ENCODE results near the gene MAL. TPM values are rescaled to one million over a fixed set of nuclear protein-coding genes. Genes with fewer than 3 reads are reported as not detected.

Gene MAL
- 100 to 1,000 TPM in 3 of 4 donors, 1 to 10 TPM in 1; 6.3 to 361 (median 310) TPM for polyA plus RNA-seq (ENCODE audit: insufficient read length in 4 of 4)

DNA sequence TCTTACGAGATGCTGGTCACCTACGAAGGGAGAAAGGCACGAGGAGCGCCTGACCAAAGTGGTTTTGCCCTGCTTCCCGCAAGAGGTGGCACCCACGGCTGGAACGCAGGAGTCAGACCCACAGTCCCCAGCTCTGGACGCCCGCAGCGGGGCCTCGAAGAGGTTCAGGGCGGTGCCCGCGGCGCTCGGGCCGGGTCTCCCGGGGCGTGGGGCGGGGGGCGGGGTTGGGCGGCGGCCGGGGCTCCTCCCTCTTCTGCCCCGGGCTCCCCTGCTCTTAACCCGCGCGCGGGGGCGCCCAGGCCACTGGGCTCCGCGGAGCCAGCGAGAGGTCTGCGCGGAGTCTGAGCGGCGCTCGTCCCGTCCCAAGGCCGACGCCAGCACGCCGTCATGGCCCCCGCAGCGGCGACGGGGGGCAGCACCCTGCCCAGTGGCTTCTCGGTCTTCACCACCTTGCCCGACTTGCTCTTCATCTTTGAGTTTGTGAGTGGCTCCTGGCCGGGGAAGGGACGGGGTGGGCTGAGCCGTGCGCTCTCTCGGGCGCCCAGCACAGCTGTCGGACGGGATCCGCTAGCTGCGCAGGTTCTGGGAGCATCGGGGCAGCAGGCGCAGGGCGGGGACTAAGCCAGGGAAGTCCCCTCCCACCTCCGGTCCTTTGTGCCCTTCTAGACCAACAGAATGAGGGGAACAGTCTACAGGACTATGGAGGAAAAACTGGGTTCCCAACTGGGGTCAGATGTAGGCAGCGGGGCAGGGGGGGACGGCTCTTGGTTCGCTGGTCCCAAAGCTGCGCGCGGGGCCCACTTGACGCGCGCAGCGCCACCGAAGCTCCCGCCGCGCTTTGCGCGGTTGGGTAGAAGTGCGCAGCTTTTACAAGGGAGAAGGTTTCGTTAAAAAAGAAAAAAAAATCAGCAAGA lies at the start of gene MAL:
TSS of gene MAL (plus strand) at position 303 of the 914 bp plus-strand sequence. CDS start at position 388, 85 bp downstream.
- DNase-seq (ENCODE audit: low read depth in 4 of 4, low spot score in 3 of 4): no peak

DNA sequence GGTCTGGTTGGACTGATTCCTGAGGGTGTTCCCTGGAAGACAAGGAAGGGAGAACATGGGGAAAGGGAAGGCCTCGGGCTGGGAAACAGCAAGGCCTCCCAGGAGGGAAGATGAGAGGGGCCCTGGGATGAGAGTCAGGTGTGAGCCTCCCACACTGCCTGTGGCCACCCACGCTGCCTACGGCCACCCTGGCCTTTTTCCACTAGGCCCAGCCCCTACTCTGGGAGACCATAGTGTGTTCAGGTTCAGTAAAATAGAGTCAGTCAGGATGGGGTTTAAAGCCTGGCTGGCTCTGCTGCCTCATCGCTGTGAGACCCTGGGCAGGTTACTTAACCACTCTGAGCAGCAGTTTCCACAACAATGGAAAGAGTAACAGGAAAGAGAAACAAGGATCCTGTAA lies 47.7 kb upstream of the MAL start:
- DNase-seq (ENCODE audit: low read depth in 4 of 4, low spot score in 3 of 4): no peak

DNA sequence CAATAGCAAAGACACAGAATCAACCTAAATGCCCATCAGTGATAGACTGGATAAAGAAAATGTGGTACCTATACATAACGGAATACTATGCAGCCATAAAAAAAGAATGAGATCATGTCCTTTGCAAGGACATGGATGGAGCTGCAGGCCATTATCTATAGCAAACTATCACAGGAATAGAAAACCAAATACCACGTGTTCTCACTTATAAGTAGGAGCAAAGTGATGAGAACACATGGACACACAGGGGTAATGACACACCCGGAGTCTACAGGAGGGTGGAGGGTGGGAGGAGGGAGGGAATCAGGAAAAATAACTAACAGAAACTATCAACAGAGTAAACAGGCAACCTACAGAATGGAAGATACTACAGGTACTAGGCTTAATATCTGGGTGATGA lies 46.6 kb upstream of the MAL start:
- no peak for DNase-seq (ENCODE audit: low read depth in 4 of 4, low spot score in 3 of 4)

DNA sequence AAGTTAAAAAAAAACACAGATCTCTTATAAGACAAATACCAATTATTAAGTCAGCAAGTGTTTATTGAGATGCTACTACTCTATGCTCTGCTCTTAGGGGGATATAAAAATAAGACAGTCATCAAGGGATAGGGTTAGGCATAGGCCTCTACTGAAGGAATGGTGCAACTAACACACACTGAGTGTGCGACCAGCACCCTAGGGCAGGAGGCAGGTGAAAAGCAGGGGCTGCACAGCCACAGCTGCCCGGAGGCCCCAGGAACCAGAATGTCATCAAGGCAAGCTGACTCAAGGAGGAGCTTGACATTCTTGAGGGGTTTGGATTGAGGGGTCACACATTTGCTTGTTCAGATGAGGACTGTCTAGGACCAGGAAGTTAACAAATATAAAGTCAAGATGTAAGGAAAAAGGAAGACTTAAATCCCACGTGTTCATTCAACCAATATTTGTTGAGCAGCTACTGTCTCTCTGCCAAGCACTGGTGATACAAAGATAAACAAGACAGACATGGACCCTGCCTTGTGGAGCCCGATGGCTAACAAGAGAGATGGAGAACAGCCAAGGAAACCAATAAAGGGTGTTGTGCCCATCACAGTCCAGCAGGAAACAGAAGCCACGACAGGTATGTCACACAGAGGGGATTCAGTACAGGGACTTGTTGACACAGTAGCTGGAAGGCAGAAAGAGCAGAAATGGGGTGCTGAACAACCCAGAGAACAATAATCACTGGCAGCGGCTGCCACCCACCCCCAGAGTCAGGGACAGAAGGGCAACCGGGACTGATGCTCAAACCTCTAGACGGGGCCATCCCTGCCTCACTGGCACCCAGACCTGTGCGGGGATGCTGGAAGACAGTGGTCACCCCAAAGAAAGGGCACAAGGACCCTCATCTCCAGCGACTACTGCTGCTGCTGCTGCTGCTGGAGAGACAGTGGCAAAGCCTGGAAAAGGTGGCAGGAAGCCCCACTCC lies 45.8 kb upstream of the MAL start:
- no peak for DNase-seq (ENCODE audit: low read depth in 4 of 4, low spot score in 3 of 4)

DNA sequence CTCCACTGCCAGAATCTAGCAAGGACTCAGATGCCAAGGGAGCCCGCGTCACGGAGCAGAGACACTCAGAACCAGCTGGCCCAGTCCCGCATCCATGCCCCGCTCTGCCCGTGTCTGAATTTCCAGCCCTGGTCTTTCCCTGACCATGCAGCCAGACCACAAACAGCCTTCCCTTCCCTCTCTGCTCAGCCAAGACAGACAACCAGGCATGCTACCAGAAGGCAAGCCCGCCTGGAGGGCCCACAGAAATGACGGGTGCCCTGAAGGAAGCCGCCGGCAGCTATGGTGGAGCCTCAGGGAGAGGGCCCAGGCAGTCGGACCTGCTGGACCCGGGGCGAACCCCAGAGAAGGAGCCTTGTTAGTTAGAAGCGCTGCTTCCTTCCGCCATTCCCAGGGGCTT lies 45.1 kb upstream of the MAL start:
- no peak for DNase-seq (ENCODE audit: low read depth in 4 of 4, low spot score in 3 of 4)

DNA sequence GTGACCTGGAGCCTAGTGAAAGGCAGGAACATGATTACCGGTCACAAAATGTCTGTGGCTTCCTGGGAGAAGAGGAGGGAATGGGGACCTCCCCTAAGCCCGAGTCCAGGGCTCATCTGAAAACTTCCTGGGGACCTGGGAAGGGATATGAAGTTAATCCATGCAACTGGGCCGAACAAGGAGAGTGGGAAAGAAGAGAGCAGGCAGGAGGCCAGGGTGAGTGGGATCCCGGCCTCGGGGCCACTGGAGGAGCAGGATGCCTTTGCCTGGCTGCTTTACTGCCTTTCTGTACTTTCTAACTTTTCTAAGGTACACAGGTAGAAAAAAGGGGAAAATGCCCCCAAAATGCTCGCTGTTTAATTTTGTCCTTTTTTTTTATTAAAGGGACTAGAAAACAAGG lies 43.4 kb upstream of the MAL start:
- no peak for DNase-seq (ENCODE audit: low read depth in 4 of 4, low spot score in 3 of 4)

DNA sequence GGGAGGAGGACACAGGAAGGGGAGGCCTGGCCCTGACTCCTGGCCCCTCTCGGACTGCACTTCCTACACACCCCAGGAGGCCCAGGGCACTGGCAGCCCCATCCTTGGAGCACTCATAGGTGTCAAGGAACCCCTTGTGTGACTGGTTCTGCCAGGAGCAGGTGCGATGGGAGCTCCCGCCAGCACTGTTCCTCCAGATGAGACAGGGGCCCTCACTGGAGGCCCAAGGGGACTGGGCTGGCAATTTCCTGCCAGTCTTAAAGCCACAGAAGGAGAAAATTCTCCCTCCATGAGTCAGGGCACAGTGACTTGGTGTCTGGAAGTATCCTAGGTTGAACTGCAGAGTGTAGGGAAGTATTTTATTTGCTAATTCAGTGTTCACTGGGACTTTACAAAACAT lies 42.8 kb upstream of the MAL start:
- DNase-seq (ENCODE audit: low read depth in 4 of 4, low spot score in 3 of 4): no peak

DNA sequence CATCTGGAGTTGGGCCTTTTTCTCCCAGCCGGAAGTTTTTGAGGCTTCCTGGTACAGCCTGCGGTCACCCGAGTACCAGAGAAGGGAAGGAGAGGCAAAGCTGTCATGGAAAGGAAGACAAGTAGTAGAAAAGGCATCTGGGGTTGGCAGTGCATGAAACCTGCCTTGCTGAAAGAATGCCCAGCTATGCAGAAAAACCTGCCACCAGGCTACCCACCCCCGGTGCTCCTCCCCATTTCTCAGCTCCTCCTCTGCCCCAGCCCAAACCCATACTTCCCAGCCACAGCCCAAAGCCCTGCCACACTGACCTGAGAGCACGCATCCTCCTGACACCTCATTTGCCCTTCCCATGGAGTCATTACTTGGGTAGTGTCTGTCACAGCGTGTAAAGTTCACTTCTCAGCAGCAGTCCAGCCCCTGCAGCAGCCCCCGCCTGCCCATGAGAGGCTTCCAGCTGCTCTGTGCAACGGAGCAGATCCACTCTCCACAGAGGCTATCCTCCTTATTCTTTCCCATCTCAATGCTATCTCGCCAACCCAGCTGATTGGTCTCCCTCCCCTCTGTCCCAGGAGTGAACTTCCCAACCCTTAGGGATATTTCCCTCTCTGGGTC lies 40.4 kb upstream of the MAL start:
- DNase-seq (ENCODE audit: low read depth in 4 of 4, low spot score in 3 of 4): no peak

DNA sequence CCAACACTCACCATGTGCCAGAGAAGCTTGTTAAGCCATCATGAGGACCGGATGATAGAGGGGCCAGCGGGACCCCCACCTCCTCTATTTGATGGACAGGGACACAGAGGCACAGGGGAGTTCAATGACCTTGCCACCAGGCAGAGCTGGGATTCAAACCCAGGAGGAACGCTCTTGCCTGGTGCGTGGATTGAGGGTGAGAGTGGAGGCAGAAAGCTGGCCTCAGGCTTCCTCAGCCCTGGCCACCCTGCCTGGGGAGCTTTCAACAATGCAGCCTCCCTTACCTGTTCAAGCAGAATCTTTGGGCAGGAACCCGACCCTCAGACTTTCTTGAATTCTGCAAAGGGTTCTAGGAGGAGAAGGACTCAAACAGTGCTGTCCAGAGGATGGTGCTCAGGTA lies 39.9 kb upstream of the MAL start:
- no peak for DNase-seq (ENCODE audit: low read depth in 4 of 4, low spot score in 3 of 4)

DNA sequence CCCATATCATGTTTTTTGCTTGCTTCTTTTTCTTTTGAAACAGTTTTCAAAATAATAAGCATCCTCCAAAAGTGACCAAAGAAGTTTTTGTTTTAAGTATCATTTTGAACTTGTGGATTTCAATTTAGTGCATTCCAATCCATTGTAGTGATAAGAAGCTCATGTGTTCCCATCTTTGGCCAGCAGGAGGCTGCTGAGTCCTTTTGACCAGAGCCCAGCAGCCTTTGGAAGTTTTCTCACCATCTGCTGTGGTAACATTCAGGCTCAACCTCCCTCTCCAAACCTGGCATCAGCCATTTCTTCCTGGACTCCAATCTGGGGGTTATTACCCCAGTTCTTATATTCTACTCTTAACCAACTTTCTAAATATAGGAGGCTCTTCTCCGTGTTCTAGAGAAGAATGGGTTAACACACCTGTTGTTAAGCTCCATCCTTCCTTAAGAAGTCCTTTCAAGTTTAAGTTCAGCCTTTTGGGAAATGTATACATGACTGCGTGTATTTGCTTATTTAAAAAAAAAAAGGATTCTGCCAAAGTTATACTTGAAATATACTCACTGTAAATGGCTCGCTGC lies 39.0 kb upstream of the MAL start:
- DNase-seq (ENCODE audit: low read depth in 4 of 4, low spot score in 3 of 4): no peak

DNA sequence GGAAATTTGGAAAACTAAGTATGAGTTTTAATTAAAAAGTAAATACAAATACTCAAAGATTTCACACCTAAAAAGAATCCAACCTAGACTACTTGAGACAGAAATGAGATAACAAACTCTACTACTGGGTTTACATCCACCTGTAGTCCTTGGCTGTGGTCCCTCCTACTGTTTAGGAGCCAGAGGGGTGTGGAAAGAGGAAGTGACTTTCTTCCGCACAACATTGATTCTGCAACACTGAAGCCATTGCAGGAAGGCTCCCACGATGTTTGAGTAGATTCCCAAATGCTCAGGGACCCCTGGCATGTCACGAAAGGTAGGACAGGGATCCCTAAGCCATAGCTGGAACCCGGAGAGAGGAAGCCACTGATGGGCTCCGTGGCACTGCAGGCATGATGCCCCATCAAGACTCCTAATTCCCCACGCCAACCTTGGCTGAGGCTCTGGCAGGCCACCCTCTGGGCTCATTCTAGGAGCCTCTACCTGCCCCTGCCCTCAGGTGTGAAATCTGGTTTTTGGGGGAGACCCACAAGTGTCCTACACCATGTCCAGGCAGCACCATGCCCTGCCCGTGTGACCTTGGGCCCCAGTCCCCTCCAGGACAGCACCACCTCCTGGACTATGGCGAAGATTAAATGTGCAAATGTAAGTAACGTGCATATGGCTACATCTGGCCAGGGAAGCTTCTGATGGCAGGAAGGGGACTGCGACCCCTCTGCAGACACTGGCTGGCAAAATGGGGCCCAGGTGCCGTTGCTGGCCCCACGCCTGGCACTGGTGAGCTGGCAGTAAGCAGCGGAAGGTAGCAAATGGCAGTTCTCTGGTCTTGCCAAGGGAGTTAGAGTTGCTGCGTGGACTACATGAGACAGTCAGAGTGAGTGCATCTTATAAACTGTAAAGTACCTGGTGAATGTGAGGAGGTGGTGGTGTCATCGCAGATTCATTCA lies 38.2 kb upstream of the MAL start:
- DNase-seq (ENCODE audit: low read depth in 4 of 4, low spot score in 3 of 4): no peak

DNA sequence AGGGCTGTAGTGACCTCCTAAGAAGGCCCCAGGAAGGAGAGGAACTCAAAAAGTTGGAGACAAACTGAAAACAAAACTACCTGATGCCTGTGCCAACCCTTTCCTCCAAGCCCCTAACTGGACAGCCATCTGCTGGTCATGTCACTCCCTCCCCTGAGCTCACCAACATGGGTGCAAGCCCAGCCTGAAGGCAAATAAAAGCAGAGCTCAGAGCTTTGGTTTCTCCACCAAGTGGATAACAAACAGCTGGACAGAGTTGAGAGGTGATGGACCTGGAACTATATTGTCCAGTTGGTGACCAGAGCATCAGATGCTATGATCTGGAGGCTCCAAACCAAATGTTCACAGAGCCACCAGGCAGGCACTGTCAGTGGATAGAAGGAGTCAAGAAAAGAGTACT lies 34.6 kb upstream of the MAL start:
- no peak for DNase-seq (ENCODE audit: low read depth in 4 of 4, low spot score in 3 of 4)

DNA sequence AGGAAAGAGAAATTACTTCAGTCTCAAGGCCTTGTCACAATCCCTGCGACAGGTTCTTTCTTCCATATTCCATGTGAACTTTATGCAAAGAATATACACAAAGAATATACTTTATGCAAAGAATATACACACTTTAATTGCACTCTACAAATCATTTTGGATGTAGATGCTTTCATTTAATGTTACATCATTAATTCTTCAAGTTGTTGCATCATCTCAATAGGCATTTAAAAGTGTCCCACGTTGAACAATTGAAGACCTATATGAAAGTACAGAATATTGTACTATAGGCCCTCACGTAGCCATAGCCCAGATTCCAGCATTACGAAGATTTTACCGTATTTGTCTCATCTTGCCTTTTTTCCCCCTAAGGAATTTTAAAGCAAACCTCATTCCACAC lies 33.1 kb upstream of the MAL start:
- no peak for DNase-seq (ENCODE audit: low read depth in 4 of 4, low spot score in 3 of 4)

DNA sequence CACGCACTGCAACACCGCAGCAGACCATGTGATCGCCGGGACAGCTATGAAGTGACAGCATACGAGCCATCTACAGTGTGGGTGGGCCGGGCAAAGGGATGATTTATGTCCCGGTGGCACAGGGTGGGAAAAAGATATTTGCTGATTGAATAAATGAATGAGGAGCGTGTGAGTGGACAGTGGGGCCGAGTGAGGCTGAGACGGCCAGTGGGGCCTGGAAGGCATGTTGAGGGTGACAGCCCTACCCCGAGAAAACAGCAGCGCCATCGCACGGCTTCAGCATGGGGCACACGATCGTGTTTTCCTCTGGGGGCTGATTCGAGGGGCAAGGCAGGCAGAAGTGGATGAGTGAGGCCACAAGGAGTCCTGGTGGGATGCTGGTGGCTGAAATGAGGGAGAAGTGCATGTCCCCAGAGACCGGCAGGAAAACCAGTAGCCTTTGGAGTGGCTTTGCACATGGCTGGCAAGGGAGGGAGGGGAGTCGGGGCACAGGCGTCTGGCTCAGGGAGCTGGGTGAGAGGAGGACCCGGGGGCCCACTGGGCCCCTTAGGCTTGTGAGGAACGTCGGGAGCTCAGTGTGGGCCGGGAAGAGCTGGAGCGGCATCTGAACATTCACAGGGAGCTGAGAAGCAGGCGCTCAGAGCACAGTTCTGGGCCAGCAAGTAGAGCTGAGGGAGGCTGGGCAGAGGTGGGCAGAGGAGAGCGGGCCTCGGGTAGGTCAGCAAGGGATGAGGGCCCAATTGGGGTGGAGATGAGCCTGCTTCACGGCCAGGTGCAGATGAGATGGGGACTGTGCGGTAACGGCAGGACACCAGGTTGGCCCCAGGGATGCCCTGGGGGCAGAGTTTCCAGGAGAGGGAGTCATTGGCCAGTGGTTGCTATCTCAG lies 32.1 kb upstream of the MAL start:
- DNase-seq (ENCODE audit: low read depth in 4 of 4, low spot score in 3 of 4): no peak

DNA sequence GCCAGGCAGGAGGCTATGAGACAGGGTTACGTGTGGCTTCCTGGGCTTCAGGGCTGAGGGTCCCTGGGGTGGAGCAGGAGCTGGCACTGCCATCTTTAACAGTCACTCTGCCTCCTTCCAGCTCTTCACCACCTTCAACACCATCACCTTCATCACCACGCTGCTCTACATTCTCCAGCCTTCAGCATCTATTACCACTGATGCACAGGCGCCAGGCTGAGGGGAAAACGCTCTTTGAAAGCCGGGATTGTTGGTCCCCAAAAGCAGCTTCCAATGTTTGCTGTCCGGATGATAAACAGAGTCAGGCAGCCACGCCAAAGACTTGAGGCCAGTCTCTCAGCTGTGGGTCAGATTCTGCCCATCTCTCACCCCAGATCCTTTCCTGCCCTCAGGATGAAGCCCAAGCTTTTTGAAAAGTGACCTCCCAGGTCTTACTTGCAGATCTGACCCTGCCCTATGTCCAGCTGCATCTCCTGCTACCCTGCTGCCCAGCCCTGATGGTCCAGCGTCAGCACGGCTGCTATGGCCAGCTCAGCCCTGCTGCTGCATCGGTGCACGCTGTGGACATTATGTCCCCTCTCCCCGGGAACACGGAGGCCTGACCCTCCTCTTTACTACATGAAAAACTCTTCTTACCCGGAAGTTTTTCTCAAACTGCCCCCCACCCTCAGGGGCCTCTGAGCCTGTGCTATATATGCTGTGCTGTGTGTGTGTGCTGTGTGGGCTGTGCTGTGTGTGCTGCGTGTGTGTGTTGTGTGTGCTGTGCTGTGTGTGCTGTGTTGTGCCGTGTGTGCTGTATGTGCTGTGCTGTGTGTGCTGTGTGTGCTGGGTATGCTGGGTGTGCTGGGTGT lies 31.2 kb upstream of the MAL start:
- DNase-seq (ENCODE audit: low read depth in 4 of 4, low spot score in 3 of 4): no peak

DNA sequence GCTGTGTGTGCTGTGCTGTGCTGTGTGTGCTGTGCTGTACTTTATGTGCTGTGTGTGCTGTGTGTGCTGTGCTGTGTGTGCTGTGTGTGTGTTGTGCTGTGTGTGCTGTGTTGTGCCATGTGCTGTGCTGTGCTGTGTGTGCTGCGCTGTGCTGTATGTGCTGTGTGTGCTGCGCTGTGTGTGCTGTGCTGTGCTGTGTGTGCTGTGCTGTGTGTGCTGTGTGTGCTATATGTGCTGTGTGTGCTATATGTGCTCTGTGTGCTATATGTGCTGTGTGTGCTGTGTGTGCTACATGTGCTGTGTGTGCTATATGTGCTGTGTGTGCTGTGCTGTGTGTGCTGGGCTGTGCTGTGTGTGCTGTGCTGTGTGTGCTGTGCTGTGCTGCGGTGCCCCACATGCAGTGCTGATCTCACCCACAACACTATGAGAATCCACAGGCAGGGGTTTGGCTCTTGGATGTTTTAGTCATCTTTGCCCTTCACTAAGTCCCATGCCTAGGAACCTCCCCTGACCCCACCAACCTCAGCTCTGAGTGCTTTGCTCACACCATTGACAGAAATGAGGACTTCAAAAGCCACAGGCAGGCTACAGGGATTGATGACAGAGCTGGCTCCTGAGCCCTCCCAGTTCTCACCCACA lies 30.5 kb upstream of the MAL start:
- DNase-seq (ENCODE audit: low read depth in 4 of 4, low spot score in 3 of 4): no peak

All from left renal pelvis (tissue), 4 donors.